CD1c-positive myeloid dendritic cell (primary cell): Measurements from ENCODE around the gene NXNL2.

Source experiments
- DNase-seq: peaks from one replicate; pipeline ENCODE4 v3.0.0-alpha.2; 2016; ENCODE audit errors: extremely low spot score

Gene NXNL2

GRCh38 chr9:88531920-88532698 lies 2.9 kb upstream of the NXNL2 start:
- DNase-seq, result no peak

- DNase-seq, result no peak
Measured at GRCh38 chr9:88533951-88534455, 975 bp upstream of the NXNL2 start.

- DNase-seq, result no peak
Measured at GRCh38 chr9:88535226-88536022, 446 bp downstream of the NXNL2 start.

GRCh38 chr9:88536023-88536324 lies 996 bp downstream of the NXNL2 start:
- no peak for DNase-seq

DNA sequence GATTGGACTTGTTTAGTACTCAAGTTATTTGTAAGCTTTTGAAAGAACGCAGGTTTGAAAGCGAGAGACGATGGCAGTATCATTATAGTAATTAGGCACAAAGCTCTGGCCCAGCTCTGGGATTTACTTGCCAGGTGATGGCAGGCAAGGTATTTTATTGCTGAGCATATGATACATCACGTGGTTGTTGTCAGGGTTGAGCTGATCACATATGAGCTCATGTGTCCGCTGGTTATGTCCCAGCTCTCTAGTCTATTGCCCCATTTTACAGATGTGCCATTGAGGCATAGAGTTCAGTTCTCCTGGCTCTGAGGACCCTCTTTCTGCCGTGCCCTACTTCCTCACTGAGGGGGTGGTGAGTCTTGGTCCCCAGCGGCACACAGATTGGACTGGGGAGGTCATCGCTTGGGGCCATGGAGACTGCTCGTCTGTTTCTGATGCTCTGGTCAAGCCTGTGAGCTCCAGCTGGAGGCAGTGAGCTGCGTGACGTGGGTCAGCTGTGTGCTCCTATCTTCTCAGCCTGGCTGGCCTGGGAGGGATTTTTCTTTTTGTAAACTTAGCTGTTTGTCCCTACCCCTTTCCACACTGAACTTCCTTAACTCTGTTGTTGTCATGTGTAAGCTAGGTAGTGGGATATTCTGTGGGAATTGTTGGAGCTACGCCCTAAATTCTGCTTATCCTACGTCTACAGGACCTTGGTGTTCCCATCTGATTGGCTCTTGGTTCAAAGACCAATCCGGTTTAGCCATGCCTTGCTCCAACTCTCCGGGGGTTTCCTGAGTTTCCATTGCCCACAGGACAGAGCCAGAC lies 2.2 kb downstream of the NXNL2 start:
- DNase-seq, result no peak

GRCh38 chr9:88537761-88538091 lies 2.7 kb downstream of the NXNL2 start:
- DNase-seq, result peak; percentile 66

DNA sequence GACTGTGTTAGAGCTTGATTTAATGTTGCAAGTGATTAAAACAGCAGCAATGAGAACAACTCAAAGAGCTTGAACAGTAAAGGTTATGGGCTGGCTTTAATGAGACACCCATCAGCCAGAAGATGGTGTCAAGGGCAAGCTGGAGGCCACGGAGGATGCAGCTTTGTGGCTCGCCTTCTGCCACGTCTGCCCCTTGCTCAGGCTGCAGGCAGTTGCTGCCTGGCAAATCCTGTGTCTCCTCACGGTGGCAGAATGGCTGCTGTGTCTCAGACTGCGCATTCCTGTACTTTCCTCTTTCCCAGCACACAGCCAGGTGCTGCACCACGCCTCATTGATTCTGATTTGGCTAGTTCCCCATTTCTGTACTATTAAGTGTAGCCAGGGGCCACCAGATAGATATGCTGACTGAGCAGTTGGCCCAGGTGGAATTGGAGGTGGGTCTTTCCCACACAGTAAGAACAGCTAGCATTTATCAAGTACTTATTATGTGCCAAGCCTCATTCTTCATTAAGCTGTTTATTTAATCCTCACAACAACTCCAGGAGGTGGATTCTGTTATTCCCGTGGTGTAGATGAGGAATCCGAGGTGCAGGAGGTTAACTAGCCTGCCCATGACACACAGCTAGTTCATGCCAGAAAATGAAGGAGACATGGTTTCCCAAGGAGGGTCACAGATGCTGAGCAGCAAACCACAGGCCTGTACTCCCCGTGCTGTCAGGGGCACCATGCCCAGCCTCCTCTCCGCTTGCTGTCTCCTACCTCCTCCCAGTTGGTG lies 3.5 kb downstream of the NXNL2 start:
- no peak for DNase-seq

GRCh38 chr9:88539246-88539645 lies 4.3 kb downstream of the NXNL2 start:
- DNase-seq, result no peak

DNA sequence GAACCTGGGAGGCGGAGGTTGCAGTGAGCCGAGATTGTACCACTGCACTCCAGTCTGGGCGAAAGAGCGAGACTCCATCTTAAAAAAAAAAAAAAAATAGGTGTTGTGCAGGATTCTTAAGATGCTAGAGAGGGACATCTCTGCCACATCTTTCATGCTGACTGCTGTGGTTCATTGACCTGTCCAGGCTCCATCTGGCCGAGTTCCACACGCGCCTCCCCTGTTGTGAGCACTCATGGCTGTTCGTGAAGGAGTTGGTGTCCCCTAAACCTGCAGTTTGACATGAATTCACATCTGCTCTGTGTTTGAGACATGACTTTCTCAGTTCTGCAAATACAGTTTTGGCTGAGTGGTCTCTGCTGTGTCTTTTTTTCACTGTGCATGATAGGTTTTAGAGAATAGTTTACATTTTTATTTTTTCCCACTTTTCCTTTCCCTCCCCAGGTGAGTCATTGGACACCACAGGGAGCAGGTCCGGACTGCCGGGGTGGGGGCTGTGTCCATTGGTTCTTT lies 5.3 kb downstream of the NXNL2 start:
- no peak for DNase-seq

DNA sequence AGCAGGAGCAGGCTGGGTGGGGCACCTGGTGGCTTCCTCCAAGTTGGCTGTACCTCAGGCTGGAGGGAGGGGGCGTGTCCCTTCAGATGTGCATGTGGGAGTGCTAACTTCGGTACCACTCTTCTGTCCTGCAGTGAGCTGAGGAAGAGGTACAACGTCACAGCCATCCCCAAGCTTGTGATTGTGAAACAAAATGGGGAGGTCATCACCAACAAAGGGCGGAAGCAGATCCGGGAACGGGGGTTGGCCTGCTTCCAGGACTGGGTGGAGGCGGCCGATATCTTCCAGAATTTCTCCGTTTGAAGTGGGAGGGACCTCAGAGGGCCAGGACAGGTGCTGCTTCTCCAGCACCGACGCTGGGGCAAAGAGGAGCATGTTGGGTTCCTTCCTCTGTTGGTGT lies 9.3 kb downstream of the NXNL2 start:
- no peak for DNase-seq

GRCh38 chr9:88551546-88552137 lies 16.7 kb downstream of the NXNL2 start:
- no peak for DNase-seq

DNA sequence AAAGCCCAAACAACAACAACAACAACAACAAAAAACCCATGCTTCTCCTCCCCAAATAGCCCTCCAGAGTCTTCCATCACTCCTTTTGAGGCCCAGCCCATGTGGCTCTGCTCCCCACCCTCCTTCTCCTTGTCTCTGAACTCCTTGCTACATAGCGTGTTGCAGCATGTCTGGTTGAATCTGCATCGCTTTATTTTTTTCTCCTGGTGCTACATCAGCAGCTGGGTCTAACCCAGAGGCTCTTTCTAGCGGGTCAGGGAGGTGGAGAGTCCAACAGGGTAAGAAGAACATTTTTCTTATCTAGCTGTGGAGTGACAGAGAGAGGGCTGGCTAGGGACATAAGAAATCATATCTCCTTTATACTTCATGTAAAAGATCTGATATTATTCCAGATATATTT lies 18.4 kb downstream of the NXNL2 start:
- DNase-seq, result no peak

DNA sequence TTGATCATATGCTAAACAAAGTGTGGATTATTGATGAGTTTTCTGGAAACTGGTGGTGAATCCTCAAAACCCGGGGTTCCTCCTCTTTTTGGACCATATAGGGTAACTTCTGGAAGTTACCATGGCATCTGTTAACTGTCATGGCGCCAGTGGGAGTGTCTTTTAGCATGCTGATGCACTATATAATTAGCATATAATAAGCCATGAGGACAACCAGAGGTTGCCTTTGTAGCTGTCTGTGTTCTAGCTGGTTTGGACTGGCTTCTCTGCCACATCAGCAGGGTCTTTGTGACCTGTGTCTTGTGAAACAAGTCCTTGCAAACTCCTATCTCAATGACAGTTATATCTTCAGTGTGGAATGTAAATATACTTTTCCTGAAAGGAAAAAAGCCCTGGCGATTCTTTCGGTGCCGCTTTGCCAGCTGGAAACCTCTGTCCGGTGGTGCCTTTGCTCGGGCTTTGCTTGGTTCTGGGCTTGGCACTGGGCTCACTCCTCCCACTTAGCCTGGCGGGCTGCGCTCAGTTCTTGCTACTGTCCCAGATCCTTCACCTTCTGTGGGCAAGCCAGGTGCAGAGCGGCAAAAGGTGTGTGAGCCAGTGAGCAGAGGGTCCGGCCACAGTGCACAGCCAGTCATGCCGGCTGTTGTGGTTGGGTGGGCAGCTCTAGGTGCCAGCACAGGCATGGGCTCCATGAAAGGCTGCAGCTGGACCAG lies 20.4 kb downstream of the NXNL2 start:
- no peak for DNase-seq

GRCh38 chr9:88559661-88560060 lies 24.7 kb downstream of the NXNL2 start:
- DNase-seq, result no peak

GRCh38 chr9:88567870-88568269 lies 32.9 kb downstream of the NXNL2 start:
- no peak for DNase-seq

DNA sequence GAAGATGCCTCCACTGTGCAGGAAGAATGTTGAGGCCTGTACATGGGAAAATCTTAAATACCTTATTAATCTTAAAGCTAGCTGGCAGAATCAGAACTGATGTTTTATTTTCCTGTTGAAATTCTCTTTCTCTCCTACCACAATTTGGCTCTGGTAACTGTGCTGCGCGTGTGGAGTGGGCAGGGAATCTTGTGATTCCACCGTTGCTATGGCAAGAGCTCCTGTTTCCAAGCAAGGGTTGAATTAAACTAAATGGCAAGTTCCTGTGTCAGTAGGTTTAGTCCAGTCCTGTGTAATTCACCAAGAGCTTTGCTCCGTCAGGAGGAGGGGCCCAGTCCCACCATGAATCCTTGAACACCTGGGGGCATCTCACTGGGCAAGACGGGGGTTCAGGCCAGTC lies 36.4 kb downstream of the NXNL2 start:
- no peak for DNase-seq

DNA sequence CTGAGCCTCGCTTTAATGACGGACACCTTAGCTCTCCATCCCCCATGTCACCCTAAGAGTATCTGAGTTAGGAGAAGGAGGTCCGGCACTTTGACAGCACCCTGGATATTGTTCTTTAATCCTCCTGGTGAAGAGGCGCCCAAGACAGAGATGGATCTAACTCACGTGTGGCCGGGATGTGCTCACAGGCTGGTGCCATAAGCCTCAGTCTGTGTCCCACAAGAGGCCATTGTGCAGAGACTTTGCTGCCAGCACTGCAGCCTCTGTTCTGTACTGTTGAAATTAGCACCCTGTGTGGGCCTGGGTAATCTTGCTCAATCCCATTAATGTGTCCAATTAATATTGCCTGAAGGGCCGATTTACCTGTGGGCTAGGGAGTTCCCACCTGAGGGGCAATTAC lies 37.7 kb downstream of the NXNL2 start:
- no peak for DNase-seq

DNA sequence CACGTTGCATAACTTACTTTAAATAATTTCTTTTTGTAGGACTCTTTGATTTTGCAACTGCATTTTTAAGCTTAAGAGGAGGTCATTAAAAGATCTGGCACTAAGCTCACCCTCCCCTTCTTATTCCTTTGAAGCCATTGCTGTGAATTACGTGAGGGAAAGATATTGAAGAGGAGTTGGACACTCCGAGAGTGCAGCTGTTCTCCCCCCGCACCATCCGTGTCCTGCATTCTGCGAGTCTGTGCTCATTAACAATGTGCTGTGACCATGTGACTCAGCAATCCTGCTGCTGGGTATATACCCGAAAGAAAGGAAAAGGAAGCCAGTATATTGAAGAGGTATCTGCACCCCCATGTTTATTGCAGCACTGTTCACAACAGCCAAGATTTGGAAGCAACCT lies 40.0 kb downstream of the NXNL2 start:
- no peak for DNase-seq

DNA sequence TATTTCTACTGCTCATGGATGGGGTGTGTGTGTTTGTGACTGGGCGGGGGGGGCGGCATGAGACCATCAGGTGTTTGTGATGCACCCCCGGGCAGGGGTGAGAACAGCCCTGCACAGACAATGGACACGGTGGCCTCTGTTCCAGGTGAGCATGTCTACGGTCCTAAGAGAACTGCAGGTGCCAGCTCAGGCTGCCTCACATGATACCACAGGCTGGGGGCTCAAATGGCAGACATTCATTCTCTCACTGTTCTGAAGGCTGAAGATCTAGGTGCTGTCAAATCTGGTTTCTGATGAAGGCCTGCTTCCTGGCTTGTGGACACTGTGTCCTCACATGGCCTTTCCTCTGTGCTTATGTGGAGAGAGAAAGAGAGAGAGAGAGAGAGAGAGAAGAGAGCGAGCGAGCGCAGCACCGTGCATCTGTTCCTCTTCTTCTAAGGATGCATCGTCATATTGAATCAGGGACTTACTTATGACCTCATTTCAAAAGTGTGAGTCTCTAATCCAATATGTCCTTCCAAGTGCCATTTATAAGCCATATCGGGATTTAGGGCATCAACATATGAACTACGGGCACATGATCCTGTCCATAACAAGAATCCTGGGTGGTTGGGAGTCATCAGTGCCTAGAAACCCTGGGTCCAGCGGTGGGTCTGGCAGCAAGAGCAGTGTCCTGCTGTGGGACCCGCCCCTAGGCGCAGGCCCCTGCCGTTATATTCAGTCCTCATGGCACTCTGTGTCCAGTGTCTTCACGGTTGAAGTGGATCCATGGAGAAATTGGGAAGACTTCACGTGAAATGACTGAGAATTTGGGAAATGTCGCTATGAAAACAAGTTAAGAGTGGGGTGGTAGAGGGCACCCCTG lies 42.5 kb downstream of the NXNL2 start:
- DNase-seq, result peak; percentile 14
